HCT116 (cell line): ENCODE measurements around the gene AFAP1L1. TPM values are rescaled to one million over a fixed set of nuclear protein-coding genes. Genes with fewer than 3 reads are reported as not detected.

Experiments used
- ATAC-seq: fragments of 200-7000 bp; cut with Tn5 transposase; 2 replicates; pipeline ENCODE4 v1.9.1; 2020; ENCODE audit warnings: mild to moderate bottlenecking, moderate library complexity
- BruUV-seq: library from RNA; stranded (reverse); fragments of 400-500 nt; replicated peaks from 2 replicates; lab custom pipeline; 2021; lab: Mats Ljungman, UMichigan
- CTCF ChIA-PET: fragments of 300-600 bp; sonication (Branson Sonifier 250); formaldehyde crosslinking; loops from one replicate; lab custom pipeline; 2021; ENCODE audit warnings: antibody characterized with exemption; lab: Charles Lee
- POLR2A ChIA-PET: fragments of 300-600, 350-600 bp; sonication (Branson Sonifier 250); formaldehyde crosslinking; loops from one replicate; lab custom pipeline; 2021; ENCODE audit warnings: antibody characterized with exemption; lab: Charles Lee
- RAD21 ChIA-PET, 2 experiments: fragments of 300-600 bp; sonication (Branson Sonifier 250); formaldehyde crosslinking; loops; one replicate each; lab custom pipeline; 2023; ENCODE audit warnings: low total read pairs in 2 of 2; ENCODE audit not compliant: uncharacterized antibody in 2 of 2, unreplicated experiment in 2 of 2, low non-redundant PET in 1 of 2; lab: Charles Lee
- DNase-seq: peaks from one replicate; pipeline ENCODE4 v3.0.0-alpha.2; 2010; ENCODE audit warnings: low read depth, low spot score
- H2AFZ ChIP-seq: fragments of 200-600 bp; shearing (Covaris generic), sonication (generic); 2 replicates; pipeline ENCODE4 v1.6.1; 2017; ENCODE audit warnings: low read depth, mixed run types, mixed read lengths, antibody characterized with exemption, low read length; ENCODE audit not compliant: poor library complexity, severe bottlenecking
- H3K27ac ChIP-seq: 2 replicates; pipeline ENCODE4 v1.5.1; 2012; ENCODE audit warnings: low read depth, low read length
- H3K27me3 ChIP-seq: fragments of 200-600 bp; sonication (generic); 2 replicates; pipeline ENCODE4 v1.6.1; 2016; ENCODE audit warnings: mixed run types, low read length, mixed read lengths; ENCODE audit not compliant: insufficient read depth
- H3K36me3 ChIP-seq, 2 experiments: fragments of 200-500 bp in 1 of 2; fragments of 200-600 bp in 1 of 2; sonication (Bioruptor generic) in 1 of 2; sonication (generic) in 1 of 2; 2 replicates each; pipeline versions ENCODE4 v1.5.1 to v1.6.1; 2014 to 2016; ENCODE audit warnings: low read length in 2 of 2, inconsistent platforms in 1 of 2, mixed read lengths in 1 of 2, mixed run types in 1 of 2; ENCODE audit not compliant: insufficient read depth in 2 of 2, control insufficient read depth in 1 of 2
- H3K4me1 ChIP-seq, 2 experiments: fragments of 200-600 bp in 1 of 2; sonication (generic) in 1 of 2; 2 replicates each; pipeline versions ENCODE4 v1.5.1 to v1.6.1; 2012 to 2017; ENCODE audit warnings: low read length in 2 of 2, inconsistent platforms in 1 of 2, mild to moderate bottlenecking in 1 of 2, mixed read lengths in 1 of 2, mixed run types in 1 of 2, moderate library complexity in 1 of 2; ENCODE audit not compliant: insufficient read depth in 2 of 2, control insufficient read depth in 1 of 2
- H3K4me2 ChIP-seq: fragments of 200-600 bp; sonication (generic); 2 replicates; pipeline ENCODE4 v1.6.1; 2017; ENCODE audit warnings: mixed run types, low read length, mixed read lengths
- H3K4me3 ChIP-seq, 2 experiments: fragments of 200-600 bp in 1 of 2; sonication (generic) in 1 of 2; replicated peaks in 1 of 2; 2 replicates each; pipeline ENCODE4 v1.5.1; 2011 to 2016; ENCODE audit warnings: low read length in 2 of 2, control low read depth in 1 of 2, low read depth in 1 of 2, mild to moderate bottlenecking in 1 of 2, mixed read lengths in 1 of 2, mixed run types in 1 of 2
- H3K79me2 ChIP-seq: fragments of 200-600 bp; sonication (generic); 2 replicates; pipeline ENCODE4 v1.6.1; 2017; ENCODE audit warnings: mild to moderate bottlenecking, mixed run types, low read length, moderate library complexity, mixed read lengths; ENCODE audit not compliant: insufficient read depth
- H3K9ac ChIP-seq: fragments of 200-600 bp; sonication (generic); 2 replicates; pipeline ENCODE4 v1.6.1; 2016; ENCODE audit warnings: low read length, mixed read lengths
- H3K9me2 ChIP-seq: fragments of 200-600 bp; sonication (generic), shearing (Covaris generic); 2 replicates; pipeline ENCODE4 v1.6.1; 2017; ENCODE audit warnings: mixed run types, mild to moderate bottlenecking, moderate library complexity; ENCODE audit not compliant: insufficient read depth
- H3K9me3 ChIP-seq, 2 experiments: fragments of 200-500 bp in 1 of 2; fragments of 200-600 bp in 1 of 2; sonication (Bioruptor generic) in 1 of 2; sonication (generic) in 1 of 2; 2 replicates each; pipeline ENCODE4 v1.6.1; 2014 to 2017; ENCODE audit warnings: low read length in 2 of 2, mixed read lengths in 2 of 2, inconsistent platforms in 1 of 2, low read depth in 1 of 2, mild to moderate bottlenecking in 1 of 2, mixed run types in 1 of 2, moderate library complexity in 1 of 2; ENCODE audit not compliant: control insufficient read depth in 1 of 2, insufficient read depth in 1 of 2
- H4K20me1 ChIP-seq: fragments of 200-600 bp; sonication (generic), shearing (Covaris generic); 2 replicates; pipeline ENCODE4 v1.6.1; 2017; ENCODE audit warnings: mixed run types, mild to moderate bottlenecking, moderate library complexity; ENCODE audit not compliant: insufficient read depth
- EGR1 ChIP-seq: IDR thresholded peaks from 2 replicates; pipeline ENCODE4 v1.6.1; 2012; ENCODE audit warnings: low read depth
- EZH2 ChIP-seq: fragments of 200-600 bp; sonication (generic); IDR thresholded peaks from 2 replicates; pipeline ENCODE4 v1.6.1; 2017; ENCODE audit warnings: antibody characterized with exemption, mixed run types
- FOSL1 ChIP-seq: IDR thresholded peaks from 2 replicates; pipeline ENCODE4 v1.6.1; 2012; ENCODE audit warnings: low read depth
- JUND ChIP-seq: IDR thresholded peaks from 2 replicates; pipeline ENCODE4 v1.6.1; 2012
- POLR2A ChIP-seq: IDR thresholded peaks from 2 replicates; pipeline ENCODE4 v1.7.0; 2011; ENCODE audit warnings: borderline replicate concordance; ENCODE audit not compliant: insufficient read depth, insufficient read length; ENCODE audit errors: extremely low read depth
- SP1 ChIP-seq: IDR thresholded peaks from 2 replicates; pipeline ENCODE4 v1.6.1; 2012; ENCODE audit warnings: low read depth
- SRF ChIP-seq: IDR thresholded peaks from 2 replicates; pipeline ENCODE4 v1.6.1; 2012; ENCODE audit warnings: low read depth
- ZFX ChIP-seq: fragments of 450-650 bp; IDR thresholded peaks from 2 replicates; pipeline ENCODE4 v1.6.1; 2017
- intact Hi-C: fragments of 100-400 bp; cut with micrococcal nuclease; formaldehyde crosslinking; loops from 2 replicates; pipeline ENCODE4 v1.10.0; 2022
- total RNA-seq: library from RNA; stranded (reverse); gene quantifications from one replicate; pipeline ENCODE4 v1.2.1, GENCODE V29; 2021; ENCODE audit not compliant: unreplicated experiment
- TF ChIP-seq, protein P1 (sequence below): IDR thresholded peaks from 2 replicates; pipeline ENCODE4 v1.6.1; 2011; ENCODE audit warnings: mild to moderate bottlenecking, low read length, moderate library complexity; ENCODE audit not compliant: insufficient replicate concordance; ENCODE audit errors: extremely low read depth

Gene AFAP1L1
- total RNA-seq, 1 experiment from 2014 or later: 4.3 TPM

DNA sequence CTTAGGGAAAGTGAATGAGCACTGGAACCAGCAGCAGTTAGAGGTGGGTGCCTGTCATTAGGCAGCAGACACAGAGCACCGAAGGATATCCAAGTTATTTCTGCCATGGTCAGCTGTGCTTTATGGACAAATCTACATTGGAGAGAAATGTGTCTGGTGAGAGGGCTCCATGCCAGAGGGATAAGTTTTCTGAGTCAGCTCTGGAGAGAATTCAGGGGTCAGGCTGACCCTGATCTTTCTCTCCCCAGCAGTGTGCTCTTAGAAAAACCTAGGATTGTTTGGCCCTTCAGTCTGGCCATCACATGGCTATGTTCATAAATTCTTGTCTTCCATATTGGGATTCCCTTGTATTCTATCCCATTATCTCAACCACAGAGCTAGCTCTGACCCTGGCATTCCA lies 116.3 kb downstream of the AFAP1L1 start:
- Histone ChIP-seq H3K79me2 (no peaks in the 10 kb centered on the region), H3K4me2 (no peak overlapping the region), H3K9ac (no peak overlapping the region), H3K27me3 (no peaks in the 10 kb centered on the region), H3K4me1 (peaks cover 0 to 4% of the 10 kb centered on the region in 2 experiments; a peak in 1 of 4 replicates), H3K4me3 (no peak overlapping the region), H3K9me3 (no peaks in the 10 kb centered on the region), H4K20me1 (no peaks in the 10 kb centered on the region), H3K36me3 (no peaks in the 10 kb centered on the region), H3K9me2 (no peaks in the 10 kb centered on the region), H2AFZ (no peak overlapping the region), H3K27ac (no peak overlapping the region)
- ChIA-PET POLR2A (no interaction called here), CTCF (no interaction called here), RAD21 (no interaction called here)
- DNase-seq (no peak), ATAC-seq (no peak)
- no peak for TF ChIP-seq POLR2A
- intact Hi-C loops: no loop called here
- BruUV-seq: no TSS peak

DNA sequence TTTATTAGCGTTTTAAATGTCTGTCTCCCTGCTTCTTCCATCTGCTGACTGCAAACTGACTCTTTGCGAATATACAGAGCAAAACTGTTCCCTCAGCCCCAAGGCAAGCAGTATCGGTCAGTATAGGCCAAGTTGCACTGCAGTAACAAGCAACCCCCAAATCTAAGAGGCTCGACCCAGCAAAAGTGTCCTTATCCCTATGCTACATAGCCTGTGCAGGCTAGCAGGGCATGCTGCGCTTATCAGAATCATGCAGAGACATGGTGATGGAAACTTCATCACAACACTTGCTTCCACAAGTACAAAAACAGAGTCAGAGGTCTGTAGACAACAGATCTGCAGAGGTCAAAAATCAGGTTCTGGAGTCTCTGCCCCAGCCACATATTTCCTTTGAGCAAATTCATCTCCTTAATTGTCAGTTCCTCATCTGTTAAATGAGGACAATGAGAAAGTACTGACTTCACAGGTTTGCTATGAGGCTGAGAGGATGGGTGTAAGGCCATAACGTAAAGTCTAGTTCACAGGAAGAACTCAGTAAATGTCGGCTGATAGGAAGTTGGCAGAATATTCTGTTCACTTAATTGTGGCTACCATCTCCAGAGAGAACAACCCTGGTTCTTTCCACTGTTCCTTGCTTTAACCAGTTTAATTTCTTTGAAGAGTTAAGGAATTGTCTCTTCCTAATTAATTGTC lies 117.0 kb downstream of the AFAP1L1 start:
- ChIA-PET CTCF (no interaction called here), POLR2A (no interaction called here), RAD21 (no interaction called here)
- DNase-seq: no peak
- Histone ChIP-seq H3K9me2 (no peaks in the 10 kb centered on the region), H3K4me2 (no peak overlapping the region), H3K79me2 (no peaks in the 10 kb centered on the region), H2AFZ (no peak overlapping the region), H3K27me3 (no peaks in the 10 kb centered on the region), H3K9ac (no peak overlapping the region), H3K36me3 (no peaks in the 10 kb centered on the region), H3K4me3 (no peak overlapping the region), H3K27ac (no peak overlapping the region), H3K9me3 (no peaks in the 10 kb centered on the region), H3K4me1 (peaks cover 0 to 5% of the 10 kb centered on the region in 2 experiments; a peak in 1 of 4 replicates), H4K20me1 (no peaks in the 10 kb centered on the region)
- ATAC-seq: no peak
- TF ChIP-seq, protein P1, sequence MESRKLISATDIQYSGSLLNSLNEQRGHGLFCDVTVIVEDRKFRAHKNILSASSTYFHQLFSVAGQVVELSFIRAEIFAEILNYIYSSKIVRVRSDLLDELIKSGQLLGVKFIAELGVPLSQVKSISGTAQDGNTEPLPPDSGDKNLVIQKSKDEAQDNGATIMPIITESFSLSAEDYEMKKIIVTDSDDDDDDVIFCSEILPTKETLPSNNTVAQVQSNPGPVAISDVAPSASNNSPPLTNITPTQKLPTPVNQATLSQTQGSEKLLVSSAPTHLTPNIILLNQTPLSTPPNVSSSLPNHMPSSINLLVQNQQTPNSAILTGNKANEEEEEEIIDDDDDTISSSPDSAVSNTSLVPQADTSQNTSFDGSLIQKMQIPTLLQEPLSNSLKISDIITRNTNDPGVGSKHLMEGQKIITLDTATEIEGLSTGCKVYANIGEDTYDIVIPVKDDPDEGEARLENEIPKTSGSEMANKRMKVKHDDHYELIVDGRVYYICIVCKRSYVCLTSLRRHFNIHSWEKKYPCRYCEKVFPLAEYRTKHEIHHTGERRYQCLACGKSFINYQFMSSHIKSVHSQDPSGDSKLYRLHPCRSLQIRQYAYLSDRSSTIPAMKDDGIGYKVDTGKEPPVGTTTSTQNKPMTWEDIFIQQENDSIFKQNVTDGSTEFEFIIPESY: no peak
- TF ChIP-seq JUND: no peak
- no peak for TF ChIP-seq SP1
- no peak for TF ChIP-seq FOSL1
- TF ChIP-seq SRF: no peak
- TF ChIP-seq POLR2A: no peak
- TF ChIP-seq EZH2: no peak
- no peak for TF ChIP-seq EGR1
- no peak for TF ChIP-seq ZFX
- no TSS peak for BruUV-seq
- intact Hi-C loops: no loop called here
